GM13976 (cell line): ENCODE measurements around the gene SWT1.
"Not testable (repeated sequence)": the region's sequence is repeated elsewhere in the genome, so short reads cannot be mapped to it uniquely, and the experiment has no call there.

Experiments
- DNase-seq: peaks from one replicate; pipeline ENCODE4 v3.0.0; 2012; ENCODE audit warnings: low spot score
- in situ Hi-C: fragments of 300-500 bp; cut with MboI; formaldehyde crosslinking; loops from one replicate; pipeline ENCODE4 v1.12.0; 2022; ENCODE audit warnings: low sequenced_read_pairs, mixed read lengths, inconsistent platforms; ENCODE audit not compliant: unreplicated experiment
- TF ChIP-seq, protein P1 (sequence below): IDR thresholded peaks from 2 replicates; pipeline ENCODE4 v1.5.1; 2012; ENCODE audit warnings: borderline replicate concordance, mild to moderate bottlenecking; ENCODE audit not compliant: insufficient read depth; ENCODE audit errors: extremely low read depth, missing control alignments, control extremely low read depth

SWT1 gene

DNA sequence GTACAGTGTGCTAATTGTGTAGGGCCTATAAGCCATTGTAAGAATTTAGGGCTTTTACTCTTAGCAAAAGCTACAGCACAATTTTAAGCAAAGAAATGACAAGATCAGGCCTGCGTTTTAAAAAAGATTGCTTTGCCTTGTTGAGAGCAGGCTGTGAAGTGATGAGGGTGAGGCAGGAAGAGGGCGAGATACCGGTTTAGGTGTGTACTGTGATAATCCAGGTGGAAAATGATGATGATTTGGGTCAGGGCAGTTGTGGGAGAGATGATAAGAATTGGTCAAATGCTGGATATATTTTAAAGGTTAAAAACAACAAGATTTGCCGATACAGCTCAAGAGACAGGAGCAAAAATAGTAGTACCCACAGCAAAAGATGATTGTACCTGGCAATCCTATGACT, 72.0 kb downstream of the SWT1 start:
- TF ChIP-seq, protein P1, sequence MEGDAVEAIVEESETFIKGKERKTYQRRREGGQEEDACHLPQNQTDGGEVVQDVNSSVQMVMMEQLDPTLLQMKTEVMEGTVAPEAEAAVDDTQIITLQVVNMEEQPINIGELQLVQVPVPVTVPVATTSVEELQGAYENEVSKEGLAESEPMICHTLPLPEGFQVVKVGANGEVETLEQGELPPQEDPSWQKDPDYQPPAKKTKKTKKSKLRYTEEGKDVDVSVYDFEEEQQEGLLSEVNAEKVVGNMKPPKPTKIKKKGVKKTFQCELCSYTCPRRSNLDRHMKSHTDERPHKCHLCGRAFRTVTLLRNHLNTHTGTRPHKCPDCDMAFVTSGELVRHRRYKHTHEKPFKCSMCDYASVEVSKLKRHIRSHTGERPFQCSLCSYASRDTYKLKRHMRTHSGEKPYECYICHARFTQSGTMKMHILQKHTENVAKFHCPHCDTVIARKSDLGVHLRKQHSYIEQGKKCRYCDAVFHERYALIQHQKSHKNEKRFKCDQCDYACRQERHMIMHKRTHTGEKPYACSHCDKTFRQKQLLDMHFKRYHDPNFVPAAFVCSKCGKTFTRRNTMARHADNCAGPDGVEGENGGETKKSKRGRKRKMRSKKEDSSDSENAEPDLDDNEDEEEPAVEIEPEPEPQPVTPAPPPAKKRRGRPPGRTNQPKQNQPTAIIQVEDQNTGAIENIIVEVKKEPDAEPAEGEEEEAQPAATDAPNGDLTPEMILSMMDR = no peak
- in situ Hi-C loops = no loop called here
- no peak for DNase-seq

- DNase-seq = no peak
- TF ChIP-seq, protein P1 = no peak
- in situ Hi-C loops = no loop called here
Observed at GRCh38 chr1:185229981-185230380, 73.0 kb downstream of the SWT1 start.

DNA sequence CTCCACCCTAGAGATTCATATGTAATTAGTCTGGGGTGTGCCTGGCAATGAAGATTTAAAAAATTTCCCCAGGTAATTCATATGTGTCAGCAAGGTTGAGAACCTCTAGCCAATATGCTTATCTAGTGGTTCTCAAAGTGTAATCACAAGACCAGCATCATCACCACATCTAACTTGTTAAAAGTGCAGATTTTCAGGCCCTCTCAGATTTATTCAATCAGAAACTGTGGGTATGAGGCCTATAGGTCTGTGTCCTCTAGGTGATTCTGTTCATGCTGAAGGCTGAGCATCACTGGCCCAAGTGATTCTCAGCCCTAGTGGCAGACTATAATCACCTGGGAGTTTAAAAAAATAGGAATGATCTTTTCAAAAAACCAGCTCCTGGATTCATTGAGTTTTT, 75.9 kb downstream of the SWT1 start:
- DNase-seq = no peak
- in situ Hi-C loops = no loop called here
- TF ChIP-seq, protein P1 = no peak

DNA sequence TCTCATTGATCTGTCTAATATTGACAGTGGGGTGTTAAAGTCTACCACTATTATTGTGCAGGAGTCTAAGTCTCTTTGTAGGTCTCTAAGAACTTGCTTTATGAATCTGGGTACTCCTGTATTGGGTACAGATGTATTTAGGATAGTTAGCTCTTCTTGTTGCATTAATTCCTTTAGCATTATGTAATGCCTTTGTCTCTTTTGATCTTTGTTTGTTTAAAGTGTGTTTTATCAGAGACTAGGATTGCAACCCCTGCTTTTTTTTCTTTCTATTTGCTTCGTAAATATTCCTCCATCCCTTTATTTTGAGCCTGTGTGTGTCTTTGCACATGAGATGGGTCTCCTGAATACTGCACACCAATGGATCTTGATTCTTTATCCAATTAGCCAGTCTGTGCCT, 77.2 kb downstream of the SWT1 start:
- in situ Hi-C loops, DNase-seq: not testable (repeated sequence)

GRCh38 chr1:185237176-185237575, 80.2 kb downstream of the SWT1 start:
- DNase-seq, in situ Hi-C loops: not testable (repeated sequence)

DNA sequence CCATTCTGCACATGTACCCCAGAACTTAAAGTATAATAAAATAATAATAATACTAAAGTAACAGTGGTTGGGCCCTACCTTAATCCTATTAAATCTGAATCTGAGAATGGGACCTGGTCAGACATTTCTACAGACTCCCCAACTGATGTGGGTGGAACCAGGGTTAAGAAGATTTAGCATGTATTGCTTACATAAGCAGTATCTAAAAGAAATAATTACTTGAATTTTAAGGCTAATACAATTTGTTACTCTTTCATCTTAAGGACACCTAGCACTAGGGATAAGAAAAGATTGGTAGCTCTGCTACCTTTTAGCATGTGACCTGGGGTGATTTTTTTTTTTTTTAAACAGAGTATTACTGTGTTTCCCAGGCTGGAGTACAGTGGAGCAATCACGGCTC, 80.7 kb downstream of the SWT1 start:
- no peak for DNase-seq
- TF ChIP-seq, protein P1 = no peak
- in situ Hi-C loops = no loop called here

GRCh38 chr1:185238447-185238846, 81.5 kb downstream of the SWT1 start:
- TF ChIP-seq, protein P1 = no peak
- in situ Hi-C loops = no loop called here
- DNase-seq = no peak

GRCh38 chr1:185239861-185240260, 82.9 kb downstream of the SWT1 start:
- no peak for DNase-seq
- in situ Hi-C loops = no loop called here
- TF ChIP-seq, protein P1 = no peak
